ENCODE measurements around the gene TP53AIP1.
"Not testable (repeated sequence)": the region's sequence is repeated elsewhere in the genome, so short reads cannot be mapped to it uniquely, and the experiment has no call there.

The TP53AIP1 gene

DNA sequence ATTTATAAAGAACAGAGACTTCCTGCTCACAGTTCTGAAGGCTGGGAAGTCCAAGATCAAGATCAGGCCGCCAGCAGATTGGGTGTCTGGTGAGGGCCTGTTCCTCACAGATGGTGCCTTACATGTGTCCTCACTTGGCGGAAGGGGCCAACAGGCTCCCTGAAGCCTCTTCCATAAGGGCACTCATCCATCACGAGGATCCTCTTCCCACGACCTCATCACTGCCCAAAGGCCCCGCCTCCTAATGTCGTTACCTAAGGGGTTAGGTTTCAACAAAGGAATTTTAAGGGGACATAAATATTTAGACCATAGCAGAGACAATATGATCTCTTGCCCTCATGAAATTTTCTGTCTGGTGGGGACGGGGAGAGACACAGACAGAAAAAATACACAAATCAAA lies 18.6 kb downstream of the TP53AIP1 start:
- no peak overlapping the region for H3K4me3 ChIP-seq (ENCODE audit: low read depth, low read length)
- DNase-seq (ENCODE audit: low read depth), result no peak
- TF ChIP-seq, protein P1, sequence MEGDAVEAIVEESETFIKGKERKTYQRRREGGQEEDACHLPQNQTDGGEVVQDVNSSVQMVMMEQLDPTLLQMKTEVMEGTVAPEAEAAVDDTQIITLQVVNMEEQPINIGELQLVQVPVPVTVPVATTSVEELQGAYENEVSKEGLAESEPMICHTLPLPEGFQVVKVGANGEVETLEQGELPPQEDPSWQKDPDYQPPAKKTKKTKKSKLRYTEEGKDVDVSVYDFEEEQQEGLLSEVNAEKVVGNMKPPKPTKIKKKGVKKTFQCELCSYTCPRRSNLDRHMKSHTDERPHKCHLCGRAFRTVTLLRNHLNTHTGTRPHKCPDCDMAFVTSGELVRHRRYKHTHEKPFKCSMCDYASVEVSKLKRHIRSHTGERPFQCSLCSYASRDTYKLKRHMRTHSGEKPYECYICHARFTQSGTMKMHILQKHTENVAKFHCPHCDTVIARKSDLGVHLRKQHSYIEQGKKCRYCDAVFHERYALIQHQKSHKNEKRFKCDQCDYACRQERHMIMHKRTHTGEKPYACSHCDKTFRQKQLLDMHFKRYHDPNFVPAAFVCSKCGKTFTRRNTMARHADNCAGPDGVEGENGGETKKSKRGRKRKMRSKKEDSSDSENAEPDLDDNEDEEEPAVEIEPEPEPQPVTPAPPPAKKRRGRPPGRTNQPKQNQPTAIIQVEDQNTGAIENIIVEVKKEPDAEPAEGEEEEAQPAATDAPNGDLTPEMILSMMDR (IDR thresholded peaks at IDR 0.05; ENCODE audit: control insufficient read depth, extremely low read depth, insufficient read depth), result no peak

DNA sequence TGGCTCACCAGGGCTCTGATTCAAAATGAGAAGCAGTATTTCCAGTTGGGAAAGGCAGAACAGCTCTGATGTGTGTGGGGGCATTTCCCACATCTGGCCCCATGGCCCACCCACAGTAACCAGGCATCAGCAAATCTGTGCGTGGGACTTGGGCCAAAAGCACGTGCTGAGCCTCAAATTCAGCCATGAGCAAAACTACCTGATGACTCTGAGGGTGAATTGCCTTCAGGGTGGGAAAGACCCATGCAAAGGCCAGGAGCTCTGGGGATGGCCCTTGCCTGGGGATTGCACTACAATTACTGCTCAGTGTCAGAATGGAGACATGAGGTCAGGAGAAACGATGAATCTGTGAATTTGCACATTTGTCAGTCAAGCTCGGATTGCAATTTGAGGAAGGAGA lies 20.9 kb downstream of the TP53AIP1 start:
- H3K4me3 ChIP-seq (ENCODE audit: low read depth, low read length), result no peak overlapping the region
- TF ChIP-seq, protein P1 (IDR thresholded peaks at IDR 0.05; ENCODE audit: control insufficient read depth, extremely low read depth, insufficient read depth), result no peak

DNA sequence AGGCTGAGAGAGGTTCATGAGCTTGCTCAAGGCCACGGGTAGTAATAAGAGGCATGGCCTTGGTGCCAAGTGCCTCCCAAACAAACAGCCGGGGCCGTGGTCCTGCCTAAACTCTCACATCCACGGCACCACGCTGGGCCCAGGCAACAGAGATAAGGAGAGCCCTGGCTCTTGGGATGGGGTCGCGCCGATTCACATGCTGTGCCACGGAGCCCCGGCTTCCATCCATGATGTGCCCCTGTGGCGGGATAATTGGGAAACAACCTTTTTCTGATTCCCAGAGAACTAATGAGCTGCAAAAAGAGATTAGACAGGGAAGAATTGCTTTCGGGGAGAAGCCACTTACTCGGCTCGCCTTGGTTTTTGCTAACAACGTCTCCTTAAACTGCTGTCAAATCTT lies 22.0 kb downstream of the TP53AIP1 start:
- TF ChIP-seq, protein P1 (IDR thresholded peaks at IDR 0.05; ENCODE audit: control insufficient read depth, extremely low read depth, insufficient read depth), result no peak

More for the DNA sequence above, 20.9 kb downstream of the TP53AIP1 start:
- no peak for DNase-seq (ENCODE audit: low read depth)

DNA sequence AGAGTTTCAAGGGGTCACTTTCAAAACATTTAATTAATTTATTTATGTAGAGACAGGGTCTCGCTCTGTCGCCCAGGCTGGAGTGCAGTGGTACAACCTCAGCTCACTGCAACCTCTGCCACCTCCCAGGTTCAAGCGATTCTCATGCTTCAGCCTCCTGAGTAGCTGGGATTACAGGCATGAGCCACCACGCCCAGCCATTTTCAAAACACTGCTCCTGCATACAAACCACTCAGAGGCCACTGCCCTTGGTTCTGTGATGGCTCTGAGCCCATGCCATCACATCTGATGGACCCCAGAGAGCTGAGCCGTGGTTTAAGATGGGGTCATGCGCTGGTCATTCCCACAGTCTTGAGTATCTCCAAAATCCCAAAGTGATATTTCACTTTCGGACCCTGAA lies 23.0 kb downstream of the TP53AIP1 start:
- not testable (repeated sequence) for DNase-seq (ENCODE audit: low read depth); H3K4me3 ChIP-seq (ENCODE audit: low read depth, low read length)

More for the DNA sequence above, 22.0 kb downstream of the TP53AIP1 start:
- H3K4me3 ChIP-seq (ENCODE audit: low read depth, low read length), result no peak overlapping the region
- DNase-seq (ENCODE audit: low read depth), result no peak

DNA sequence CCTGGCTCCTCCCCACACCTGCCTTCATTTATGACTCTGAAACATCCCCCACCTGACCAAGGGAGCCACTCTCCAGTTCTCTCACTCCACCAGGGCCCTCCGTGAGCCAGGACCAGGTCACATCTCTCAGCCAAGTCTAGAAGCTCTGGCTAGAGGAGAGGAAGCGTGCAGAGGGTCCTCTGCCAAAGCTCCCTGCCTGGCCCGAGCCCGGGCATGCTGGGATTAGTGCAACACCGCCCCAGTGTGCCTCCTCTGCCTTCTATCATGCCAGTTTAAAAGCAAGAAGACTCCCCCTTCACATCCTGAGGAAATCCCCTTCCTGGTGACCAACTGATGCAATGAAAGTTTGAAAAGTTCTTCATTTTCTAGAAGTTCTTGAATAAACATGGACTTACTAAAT lies 23.5 kb downstream of the TP53AIP1 start:
- TF ChIP-seq, protein P1 (IDR thresholded peaks at IDR 0.05; ENCODE audit: control insufficient read depth, extremely low read depth, insufficient read depth), result no peak
- H3K4me3 ChIP-seq (ENCODE audit: low read depth, low read length), result no peak overlapping the region
- no peak for DNase-seq (ENCODE audit: low read depth)

DNA sequence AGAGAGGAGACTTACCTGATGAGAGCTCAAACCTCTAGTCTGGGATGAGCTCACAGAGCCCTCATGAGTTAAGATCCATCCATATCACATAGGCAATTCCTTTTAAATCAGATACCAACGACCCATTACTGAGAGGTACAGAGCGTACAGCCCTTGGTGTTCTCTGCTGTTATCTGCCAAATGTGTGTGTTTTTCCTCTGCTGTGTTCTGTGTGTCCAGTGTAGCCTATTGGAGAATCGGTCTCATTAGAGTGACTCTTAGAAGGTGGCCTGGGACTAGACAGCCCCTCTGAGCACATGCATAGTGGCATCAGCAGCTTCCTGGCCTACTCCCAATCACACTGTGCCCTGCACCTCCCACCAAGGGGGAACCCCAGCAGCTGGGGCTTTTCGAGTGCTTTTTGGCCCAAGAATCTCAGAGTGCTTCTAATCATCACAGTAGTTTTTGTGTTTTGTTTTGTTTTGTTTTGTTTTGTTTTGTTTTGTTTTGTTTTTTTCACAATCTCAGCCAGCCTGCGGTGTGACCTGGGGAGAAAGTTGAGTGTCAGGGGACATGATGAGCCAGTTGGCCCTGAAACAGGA lies 25.4 kb downstream of the TP53AIP1 start:
- H3K4me3 ChIP-seq (ENCODE audit: low read depth, low read length), result no peak overlapping the region
- TF ChIP-seq, protein P1 (IDR thresholded peaks at IDR 0.05; ENCODE audit: control insufficient read depth, extremely low read depth, insufficient read depth), result no peak
- no peak for DNase-seq (ENCODE audit: low read depth)

DNA sequence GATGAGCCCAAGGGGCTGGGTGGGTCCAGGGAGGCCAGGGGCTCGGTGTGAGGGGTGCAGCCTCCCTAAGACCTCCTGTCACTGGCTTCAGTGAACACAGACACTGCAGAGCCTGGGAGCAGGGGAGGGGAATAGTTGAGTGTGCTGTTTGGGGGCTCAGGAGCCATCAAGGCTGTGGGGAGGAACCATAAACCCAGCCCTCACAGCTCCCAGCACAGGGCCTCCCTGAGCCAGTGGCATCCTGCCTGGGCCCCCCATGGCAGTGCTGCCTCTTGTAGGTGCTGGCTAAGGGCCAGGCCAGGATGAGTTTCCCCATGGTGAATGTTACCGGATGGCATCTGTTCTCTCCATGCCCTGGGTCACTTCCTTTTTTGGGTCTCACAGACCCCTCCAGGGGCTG lies 26.0 kb downstream of the TP53AIP1 start:
- H3K4me3 ChIP-seq (ENCODE audit: low read depth, low read length), result no peak overlapping the region
- DNase-seq (ENCODE audit: low read depth), result no peak
- TF ChIP-seq, protein P1 (IDR thresholded peaks at IDR 0.05; ENCODE audit: control insufficient read depth, extremely low read depth, insufficient read depth), result no peak
